HEK293 (cell line): ENCODE measurements around the gene AKR1C1.
"Not testable (repeated sequence)": the region's sequence is repeated elsewhere in the genome, so short reads cannot be mapped to it uniquely, and the experiment has no call there.

Source experiments
- TCF7L2 ChIP-seq: IDR thresholded peaks from 2 replicates; pipeline ENCODE4 v1.6.1; 2011; ENCODE audit warnings: low read depth, mild to moderate bottlenecking, inconsistent platforms, low read length, moderate library complexity, borderline replicate concordance
- ZBTB7A ChIP-seq: fragments of 450-650 bp; formaldehyde crosslinking; IDR thresholded peaks from 2 replicates; pipeline ENCODE4 v1.5.1; 2016; ENCODE audit warnings: low read depth, missing biosample characterization, missing genetic modification characterization
- ZNF530 ChIP-seq: fragments of 450-650 bp; formaldehyde crosslinking; IDR thresholded peaks from 2 replicates; pipeline ENCODE4 v1.5.1; 2016; ENCODE audit warnings: low read depth, missing biosample characterization, missing genetic modification characterization
- ZNF747 ChIP-seq: fragments of 450-650 bp; formaldehyde crosslinking; IDR thresholded peaks from 2 replicates; pipeline ENCODE4 v1.5.1; 2016; ENCODE audit warnings: missing biosample characterization, missing genetic modification characterization
- TF ChIP-seq, protein P1 (sequence below): fragments of 450-650 bp; formaldehyde crosslinking; IDR thresholded peaks from 2 replicates; pipeline ENCODE4 v1.5.1; 2016; ENCODE audit warnings: missing biosample characterization, missing genetic modification characterization
- TF ChIP-seq, protein P2 (sequence below): fragments of 450-650 bp; formaldehyde crosslinking; IDR thresholded peaks from 2 replicates; pipeline ENCODE4 v1.5.1; 2016; ENCODE audit warnings: missing biosample characterization, missing genetic modification characterization
- TF ChIP-seq, protein P3 (sequence below): fragments of 450-650 bp; formaldehyde crosslinking; optimal IDR thresholded peaks from 2 replicates; pipeline ENCODE3; 2016; ENCODE audit warnings: missing biosample characterization, mild to moderate bottlenecking, missing genetic modification characterization

DNA sequence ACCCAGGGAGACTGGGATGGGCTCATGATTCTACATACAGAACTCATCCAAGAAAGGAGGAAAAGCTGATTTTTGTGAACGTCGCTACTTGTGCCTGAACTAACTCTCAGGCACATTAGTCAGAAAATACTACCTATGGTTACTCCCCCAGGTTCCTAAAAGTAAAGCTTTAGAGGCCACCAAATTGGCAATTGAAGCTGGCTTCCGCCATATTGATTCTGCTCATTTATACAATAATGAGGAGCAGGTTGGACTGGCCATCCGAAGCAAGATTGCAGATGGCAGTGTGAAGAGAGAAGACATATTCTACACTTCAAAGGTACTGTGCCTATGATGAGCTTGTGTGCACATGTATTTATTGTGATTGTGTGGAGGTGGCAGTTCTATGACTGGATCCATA, 2.5 kb downstream of the AKR1C1 start:
- not testable (repeated sequence) for TF ChIP-seq ZNF747, TCF7L2, ZBTB7A, ZNF530
- TF ChIP-seq, protein P1, sequence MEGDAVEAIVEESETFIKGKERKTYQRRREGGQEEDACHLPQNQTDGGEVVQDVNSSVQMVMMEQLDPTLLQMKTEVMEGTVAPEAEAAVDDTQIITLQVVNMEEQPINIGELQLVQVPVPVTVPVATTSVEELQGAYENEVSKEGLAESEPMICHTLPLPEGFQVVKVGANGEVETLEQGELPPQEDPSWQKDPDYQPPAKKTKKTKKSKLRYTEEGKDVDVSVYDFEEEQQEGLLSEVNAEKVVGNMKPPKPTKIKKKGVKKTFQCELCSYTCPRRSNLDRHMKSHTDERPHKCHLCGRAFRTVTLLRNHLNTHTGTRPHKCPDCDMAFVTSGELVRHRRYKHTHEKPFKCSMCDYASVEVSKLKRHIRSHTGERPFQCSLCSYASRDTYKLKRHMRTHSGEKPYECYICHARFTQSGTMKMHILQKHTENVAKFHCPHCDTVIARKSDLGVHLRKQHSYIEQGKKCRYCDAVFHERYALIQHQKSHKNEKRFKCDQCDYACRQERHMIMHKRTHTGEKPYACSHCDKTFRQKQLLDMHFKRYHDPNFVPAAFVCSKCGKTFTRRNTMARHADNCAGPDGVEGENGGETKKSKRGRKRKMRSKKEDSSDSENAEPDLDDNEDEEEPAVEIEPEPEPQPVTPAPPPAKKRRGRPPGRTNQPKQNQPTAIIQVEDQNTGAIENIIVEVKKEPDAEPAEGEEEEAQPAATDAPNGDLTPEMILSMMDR (tag by site-specific recombination) = not testable (repeated sequence)
- TF ChIP-seq, protein P2, sequence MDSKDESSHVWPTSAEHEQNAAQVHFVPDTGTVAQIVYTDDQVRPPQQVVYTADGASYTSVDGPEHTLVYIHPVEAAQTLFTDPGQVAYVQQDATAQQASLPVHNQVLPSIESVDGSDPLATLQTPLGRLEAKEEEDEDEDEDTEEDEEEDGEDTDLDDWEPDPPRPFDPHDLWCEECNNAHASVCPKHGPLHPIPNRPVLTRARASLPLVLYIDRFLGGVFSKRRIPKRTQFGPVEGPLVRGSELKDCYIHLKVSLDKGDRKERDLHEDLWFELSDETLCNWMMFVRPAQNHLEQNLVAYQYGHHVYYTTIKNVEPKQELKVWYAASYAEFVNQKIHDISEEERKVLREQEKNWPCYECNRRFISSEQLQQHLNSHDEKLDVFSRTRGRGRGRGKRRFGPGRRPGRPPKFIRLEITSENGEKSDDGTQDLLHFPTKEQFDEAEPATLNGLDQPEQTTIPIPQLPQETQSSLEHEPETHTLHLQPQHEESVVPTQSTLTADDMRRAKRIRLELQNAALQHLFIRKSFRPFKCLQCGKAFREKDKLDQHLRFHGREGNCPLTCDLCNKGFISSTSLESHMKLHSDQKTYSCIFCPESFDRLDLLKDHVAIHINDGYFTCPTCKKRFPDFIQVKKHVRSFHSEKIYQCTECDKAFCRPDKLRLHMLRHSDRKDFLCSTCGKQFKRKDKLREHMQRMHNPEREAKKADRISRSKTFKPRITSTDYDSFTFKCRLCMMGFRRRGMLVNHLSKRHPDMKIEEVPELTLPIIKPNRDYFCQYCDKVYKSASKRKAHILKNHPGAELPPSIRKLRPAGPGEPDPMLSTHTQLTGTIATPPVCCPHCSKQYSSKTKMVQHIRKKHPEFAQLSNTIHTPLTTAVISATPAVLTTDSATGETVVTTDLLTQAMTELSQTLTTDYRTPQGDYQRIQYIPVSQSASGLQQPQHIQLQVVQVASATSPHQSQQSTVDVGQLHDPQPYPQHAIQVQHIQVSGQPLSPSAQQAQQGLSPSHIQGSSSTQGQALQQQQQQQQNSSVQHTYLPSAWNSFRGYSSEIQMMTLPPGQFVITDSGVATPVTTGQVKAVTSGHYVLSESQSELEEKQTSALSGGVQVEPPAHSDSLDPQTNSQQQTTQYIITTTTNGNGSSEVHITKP (tag by site-specific recombination) = not testable (repeated sequence)
- TF ChIP-seq, protein P3, sequence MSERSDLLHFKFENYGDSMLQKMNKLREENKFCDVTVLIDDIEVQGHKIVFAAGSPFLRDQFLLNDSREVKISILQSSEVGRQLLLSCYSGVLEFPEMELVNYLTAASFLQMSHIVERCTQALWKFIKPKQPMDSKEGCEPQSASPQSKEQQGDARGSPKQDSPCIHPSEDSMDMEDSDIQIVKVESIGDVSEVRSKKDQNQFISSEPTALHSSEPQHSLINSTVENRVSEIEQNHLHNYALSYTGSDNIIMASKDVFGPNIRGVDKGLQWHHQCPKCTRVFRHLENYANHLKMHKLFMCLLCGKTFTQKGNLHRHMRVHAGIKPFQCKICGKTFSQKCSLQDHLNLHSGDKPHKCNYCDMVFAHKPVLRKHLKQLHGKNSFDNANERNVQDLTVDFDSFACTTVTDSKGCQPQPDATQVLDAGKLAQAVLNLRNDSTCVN = not testable (repeated sequence)
